K562 (cell line): ENCODE data around the gene EVI5L. TPM values are rescaled to one million over a fixed set of nuclear protein-coding genes. Genes with fewer than 3 reads are reported as not detected.
A peak's percentile ranks its signal among the peaks of the same experiment; 100 is the strongest.

Experiments used
- BRCA1 ChIP-seq, 2 experiments: fragments of 450-650 bp in 1 of 2; sonication (generic) in 1 of 2; formaldehyde crosslinking in 1 of 2; IDR thresholded peaks; 2 replicates each; pipeline versions ENCODE4 v1.5.0 to v1.6.1; 2017 to 2020; ENCODE audit warnings: mild to moderate bottlenecking in 1 of 2, missing genetic modification reagents in 1 of 2
- SP1 ChIP-seq: sonication (generic); formaldehyde crosslinking; IDR thresholded peaks from 2 replicates; pipeline ENCODE4 v1.8.1; 2022; ENCODE audit warnings: mild to moderate bottlenecking, missing genetic modification reagents
- STAG1 ChIP-seq: sonication (generic); formaldehyde crosslinking; IDR thresholded peaks from 2 replicates; pipeline ENCODE4 v1.5.0; 2020; ENCODE audit warnings: missing genetic modification reagents, borderline replicate concordance
- ZNF140 ChIP-seq: fragments of 250-450 bp; sonication (Bioruptor Pico); IDR thresholded peaks from 2 replicates; pipeline ENCODE4 v1.8.0; 2021; ENCODE audit warnings: moderate library complexity, mild to moderate bottlenecking, inconsistent platforms
- ZNF197 ChIP-seq: fragments of 200-800 bp; sonication (Bioruptor generic); IDR thresholded peaks from 2 replicates; pipeline ENCODE4 v1.6.1; 2016; ENCODE audit warnings: low read depth, missing genetic modification characterization, missing compliant biosample characterization
- polyA plus RNA-seq, 8 experiments: library from polyadenylated mRNA; depleted of rRNA in 4 of 8; stranded (reverse) in 5 of 8; unstranded in 3 of 8; fragments of >200 nt; fragmentation: Nextera tagmentation in 2 of 8; fragmentation: Illumina TruSeq in 1 of 8; extraction: Ambion mirVana in 2 of 8; extraction: Trizol in 1 of 8; gene quantifications; 2 replicates each; pipeline versions ENCODE4 v1.2.1 to v1.2.3, GENCODE V29; 2011 to 2014; ENCODE audit warnings: inconsistent platforms in 1 of 8, missing spikeins in 1 of 8
- total RNA-seq, 7 experiments: library from RNA; depleted of rRNA in 6 of 7; stranded (reverse); fragments of >200 nt in 6 of 7; fragmentation: Illumina TruSeq in 2 of 7; extraction: Trizol in 2 of 7; gene quantifications; 2 replicates each; pipeline versions ENCODE4 v1.2.1 to v1.2.3, GENCODE V29; 2011 to 2021; ENCODE audit warnings: low replicate concordance in 1 of 7
- TF ChIP-seq, protein P1 (sequence below): fragments of 250-450 bp; sonication (Bioruptor Pico); IDR thresholded peaks from 2 replicates; pipeline ENCODE4 v1.8.0; 2021; ENCODE audit warnings: moderate library complexity, mild to moderate bottlenecking, inconsistent platforms
- TF ChIP-seq, protein P2 (sequence below): fragments of 250-450 bp; sonication (Bioruptor Pico); IDR thresholded peaks from 2 replicates; pipeline ENCODE4 v1.5.0; 2020; ENCODE audit warnings: mild to moderate bottlenecking
- TF ChIP-seq, protein P3 (sequence below): fragments of 450-650 bp; IDR thresholded peaks from 2 replicates; pipeline ENCODE4 v1.6.1; 2016; ENCODE audit warnings: mild to moderate bottlenecking
- TF ChIP-seq, protein P4 (sequence below), 2 experiments: fragments of 450-650 bp; formaldehyde crosslinking in 1 of 2; IDR thresholded peaks; 2 replicates each; pipeline versions ENCODE4 v1.4.0 to v1.6.1; 2014 to 2020; ENCODE audit warnings: mild to moderate bottlenecking in 2 of 2, borderline replicate concordance in 1 of 2, low read depth in 1 of 2
- TF ChIP-seq, protein P5 (sequence below), 3 experiments: IDR thresholded peaks in 2 of 3; conservative IDR thresholded peaks in 1 of 3; 2 replicates each; pipeline ENCODE4 v1.5.1; 2011 to 2012; ENCODE audit warnings: low read length in 3 of 3, mild to moderate bottlenecking in 3 of 3, control low read depth in 2 of 3, improper control_type of control experiment in 1 of 3, inconsistent platforms in 1 of 3, low read depth in 1 of 3, mixed read lengths in 1 of 3, moderate library complexity in 1 of 3; ENCODE audit not compliant: insufficient read depth in 2 of 3

Gene EVI5L
- total and polyA plus RNA-seq, 9 of the 15 experiments (the other 6 are each of a cell fraction or from before 2014, with no cell fraction given), result 0.69 to 1.8 (median 1.2) TPM; not detected in 2

DNA sequence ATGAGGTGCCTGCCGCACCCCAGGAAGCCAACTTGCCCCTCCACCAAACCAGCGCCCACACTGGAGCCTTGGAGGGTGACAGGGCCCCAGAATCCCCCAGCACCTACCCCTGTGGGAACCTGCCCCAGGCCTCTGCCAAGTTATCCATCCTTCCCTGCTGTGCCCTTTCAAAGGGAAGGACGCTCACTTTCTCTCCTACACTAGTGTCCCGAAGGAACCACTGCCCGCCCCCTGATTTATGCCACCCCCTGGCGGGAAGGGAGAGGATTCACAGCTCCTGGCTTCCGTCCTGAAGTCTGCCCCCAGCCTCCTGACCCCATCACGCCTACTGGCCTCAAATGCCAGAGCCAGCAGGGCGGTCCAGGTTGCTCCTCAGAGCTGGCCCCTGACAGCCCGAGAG is 1.4 kb downstream of the EVI5L start (continued):
- TF ChIP-seq, protein P1, sequence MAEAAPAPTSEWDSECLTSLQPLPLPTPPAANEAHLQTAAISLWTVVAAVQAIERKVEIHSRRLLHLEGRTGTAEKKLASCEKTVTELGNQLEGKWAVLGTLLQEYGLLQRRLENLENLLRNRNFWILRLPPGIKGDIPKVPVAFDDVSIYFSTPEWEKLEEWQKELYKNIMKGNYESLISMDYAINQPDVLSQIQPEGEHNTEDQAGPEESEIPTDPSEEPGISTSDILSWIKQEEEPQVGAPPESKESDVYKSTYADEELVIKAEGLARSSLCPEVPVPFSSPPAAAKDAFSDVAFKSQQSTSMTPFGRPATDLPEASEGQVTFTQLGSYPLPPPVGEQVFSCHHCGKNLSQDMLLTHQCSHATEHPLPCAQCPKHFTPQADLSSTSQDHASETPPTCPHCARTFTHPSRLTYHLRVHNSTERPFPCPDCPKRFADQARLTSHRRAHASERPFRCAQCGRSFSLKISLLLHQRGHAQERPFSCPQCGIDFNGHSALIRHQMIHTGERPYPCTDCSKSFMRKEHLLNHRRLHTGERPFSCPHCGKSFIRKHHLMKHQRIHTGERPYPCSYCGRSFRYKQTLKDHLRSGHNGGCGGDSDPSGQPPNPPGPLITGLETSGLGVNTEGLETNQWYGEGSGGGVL (CRISPR knock-in tag), result no peak
- TF ChIP-seq, protein P2, sequence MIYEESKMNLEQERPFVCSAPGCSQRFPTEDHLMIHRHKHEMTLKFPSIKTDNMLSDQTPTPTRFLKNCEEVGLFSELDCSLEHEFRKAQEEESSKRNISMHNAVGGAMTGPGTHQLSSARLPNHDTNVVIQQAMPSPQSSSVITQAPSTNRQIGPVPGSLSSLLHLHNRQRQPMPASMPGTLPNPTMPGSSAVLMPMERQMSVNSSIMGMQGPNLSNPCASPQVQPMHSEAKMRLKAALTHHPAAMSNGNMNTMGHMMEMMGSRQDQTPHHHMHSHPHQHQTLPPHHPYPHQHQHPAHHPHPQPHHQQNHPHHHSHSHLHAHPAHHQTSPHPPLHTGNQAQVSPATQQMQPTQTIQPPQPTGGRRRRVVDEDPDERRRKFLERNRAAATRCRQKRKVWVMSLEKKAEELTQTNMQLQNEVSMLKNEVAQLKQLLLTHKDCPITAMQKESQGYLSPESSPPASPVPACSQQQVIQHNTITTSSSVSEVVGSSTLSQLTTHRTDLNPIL (CRISPR knock-in tag), result no peak
- 0 out of 2 replicates have a peak, but pooled peaks have one; percentile 19 for TF ChIP-seq STAG1 (CRISPR knock-in tag)
- no peak for TF ChIP-seq ZNF197 (CRISPR knock-in tag)
- no peak for TF ChIP-seq ZNF140 (CRISPR knock-in tag)
- no peak for TF ChIP-seq BRCA1 (IDR thresholded peaks at IDR 0.05)
- TF ChIP-seq BRCA1 (CRISPR knock-in tag; IDR thresholded peaks at IDR 0.05), result no peak
- TF ChIP-seq, protein P3, sequence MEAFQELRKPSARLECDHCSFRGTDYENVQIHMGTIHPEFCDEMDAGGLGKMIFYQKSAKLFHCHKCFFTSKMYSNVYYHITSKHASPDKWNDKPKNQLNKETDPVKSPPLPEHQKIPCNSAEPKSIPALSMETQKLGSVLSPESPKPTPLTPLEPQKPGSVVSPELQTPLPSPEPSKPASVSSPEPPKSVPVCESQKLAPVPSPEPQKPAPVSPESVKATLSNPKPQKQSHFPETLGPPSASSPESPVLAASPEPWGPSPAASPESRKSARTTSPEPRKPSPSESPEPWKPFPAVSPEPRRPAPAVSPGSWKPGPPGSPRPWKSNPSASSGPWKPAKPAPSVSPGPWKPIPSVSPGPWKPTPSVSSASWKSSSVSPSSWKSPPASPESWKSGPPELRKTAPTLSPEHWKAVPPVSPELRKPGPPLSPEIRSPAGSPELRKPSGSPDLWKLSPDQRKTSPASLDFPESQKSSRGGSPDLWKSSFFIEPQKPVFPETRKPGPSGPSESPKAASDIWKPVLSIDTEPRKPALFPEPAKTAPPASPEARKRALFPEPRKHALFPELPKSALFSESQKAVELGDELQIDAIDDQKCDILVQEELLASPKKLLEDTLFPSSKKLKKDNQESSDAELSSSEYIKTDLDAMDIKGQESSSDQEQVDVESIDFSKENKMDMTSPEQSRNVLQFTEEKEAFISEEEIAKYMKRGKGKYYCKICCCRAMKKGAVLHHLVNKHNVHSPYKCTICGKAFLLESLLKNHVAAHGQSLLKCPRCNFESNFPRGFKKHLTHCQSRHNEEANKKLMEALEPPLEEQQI, result no peak
- peak; percentile 39; the same call in 1 of the 2 replicates for TF ChIP-seq SP1 (CRISPR knock-in tag)
- TF ChIP-seq, protein P4, sequence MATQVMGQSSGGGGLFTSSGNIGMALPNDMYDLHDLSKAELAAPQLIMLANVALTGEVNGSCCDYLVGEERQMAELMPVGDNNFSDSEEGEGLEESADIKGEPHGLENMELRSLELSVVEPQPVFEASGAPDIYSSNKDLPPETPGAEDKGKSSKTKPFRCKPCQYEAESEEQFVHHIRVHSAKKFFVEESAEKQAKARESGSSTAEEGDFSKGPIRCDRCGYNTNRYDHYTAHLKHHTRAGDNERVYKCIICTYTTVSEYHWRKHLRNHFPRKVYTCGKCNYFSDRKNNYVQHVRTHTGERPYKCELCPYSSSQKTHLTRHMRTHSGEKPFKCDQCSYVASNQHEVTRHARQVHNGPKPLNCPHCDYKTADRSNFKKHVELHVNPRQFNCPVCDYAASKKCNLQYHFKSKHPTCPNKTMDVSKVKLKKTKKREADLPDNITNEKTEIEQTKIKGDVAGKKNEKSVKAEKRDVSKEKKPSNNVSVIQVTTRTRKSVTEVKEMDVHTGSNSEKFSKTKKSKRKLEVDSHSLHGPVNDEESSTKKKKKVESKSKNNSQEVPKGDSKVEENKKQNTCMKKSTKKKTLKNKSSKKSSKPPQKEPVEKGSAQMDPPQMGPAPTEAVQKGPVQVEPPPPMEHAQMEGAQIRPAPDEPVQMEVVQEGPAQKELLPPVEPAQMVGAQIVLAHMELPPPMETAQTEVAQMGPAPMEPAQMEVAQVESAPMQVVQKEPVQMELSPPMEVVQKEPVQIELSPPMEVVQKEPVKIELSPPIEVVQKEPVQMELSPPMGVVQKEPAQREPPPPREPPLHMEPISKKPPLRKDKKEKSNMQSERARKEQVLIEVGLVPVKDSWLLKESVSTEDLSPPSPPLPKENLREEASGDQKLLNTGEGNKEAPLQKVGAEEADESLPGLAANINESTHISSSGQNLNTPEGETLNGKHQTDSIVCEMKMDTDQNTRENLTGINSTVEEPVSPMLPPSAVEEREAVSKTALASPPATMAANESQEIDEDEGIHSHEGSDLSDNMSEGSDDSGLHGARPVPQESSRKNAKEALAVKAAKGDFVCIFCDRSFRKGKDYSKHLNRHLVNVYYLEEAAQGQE (IDR thresholded peaks at IDR 0.05; ENCODE audit: borderline replicate concordance), result peak; percentile 25; the same call in 1 of the 2 replicates
- TF ChIP-seq, protein P4 (CRISPR knock-in tag; IDR thresholded peaks at IDR 0.05; ENCODE audit: low read depth), result no peak
- TF ChIP-seq, protein P5, sequence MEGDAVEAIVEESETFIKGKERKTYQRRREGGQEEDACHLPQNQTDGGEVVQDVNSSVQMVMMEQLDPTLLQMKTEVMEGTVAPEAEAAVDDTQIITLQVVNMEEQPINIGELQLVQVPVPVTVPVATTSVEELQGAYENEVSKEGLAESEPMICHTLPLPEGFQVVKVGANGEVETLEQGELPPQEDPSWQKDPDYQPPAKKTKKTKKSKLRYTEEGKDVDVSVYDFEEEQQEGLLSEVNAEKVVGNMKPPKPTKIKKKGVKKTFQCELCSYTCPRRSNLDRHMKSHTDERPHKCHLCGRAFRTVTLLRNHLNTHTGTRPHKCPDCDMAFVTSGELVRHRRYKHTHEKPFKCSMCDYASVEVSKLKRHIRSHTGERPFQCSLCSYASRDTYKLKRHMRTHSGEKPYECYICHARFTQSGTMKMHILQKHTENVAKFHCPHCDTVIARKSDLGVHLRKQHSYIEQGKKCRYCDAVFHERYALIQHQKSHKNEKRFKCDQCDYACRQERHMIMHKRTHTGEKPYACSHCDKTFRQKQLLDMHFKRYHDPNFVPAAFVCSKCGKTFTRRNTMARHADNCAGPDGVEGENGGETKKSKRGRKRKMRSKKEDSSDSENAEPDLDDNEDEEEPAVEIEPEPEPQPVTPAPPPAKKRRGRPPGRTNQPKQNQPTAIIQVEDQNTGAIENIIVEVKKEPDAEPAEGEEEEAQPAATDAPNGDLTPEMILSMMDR (IDR thresholded peaks at IDR 0.05 in 2 of 3, conservative IDR thresholded peaks at IDR 0.05 in 1 of 3; ENCODE audit: insufficient read depth in 2 of 3, low read depth in 1 of 3, low read length in 3 of 3), result peak; percentile 64 to 72 (median 68)
